ENCODE data around the gene CCDC134.
"Not testable (repeated sequence)": the region's sequence is repeated elsewhere in the genome, so short reads cannot be mapped to it uniquely, and the experiment has no call there.

The CCDC134 gene

GRCh38 chr22:41842996-41843970 is 42.8 kb downstream of the CCDC134 start:
- DNase-seq (ENCODE audit: low read depth in 2 of 2): no peak

GRCh38 chr22:41844036-41844435 is 43.6 kb downstream of the CCDC134 start:
- no peak for DNase-seq (ENCODE audit: low read depth in 2 of 2)

- no peak for DNase-seq (ENCODE audit: low read depth in 2 of 2)
Observed at GRCh38 chr22:41844513-41844912, 44.0 kb downstream of the CCDC134 start.

- no peak for DNase-seq (ENCODE audit: low read depth in 2 of 2)
Observed at GRCh38 chr22:41845380-41846267, 45.1 kb downstream of the CCDC134 start.

GRCh38 chr22:41846268-41846987 is 45.9 kb downstream of the CCDC134 start:
- no peak for DNase-seq (ENCODE audit: low read depth in 2 of 2)

- no peak for DNase-seq (ENCODE audit: low read depth in 2 of 2)
Observed at GRCh38 chr22:41847300-41847699, 46.8 kb downstream of the CCDC134 start.

GRCh38 chr22:41848468-41848867 is 48.0 kb downstream of the CCDC134 start:
- DNase-seq (ENCODE audit: low read depth in 2 of 2): no peak

GRCh38 chr22:41856469-41856868 is 56.0 kb downstream of the CCDC134 start:
- no peak for DNase-seq (ENCODE audit: low read depth in 2 of 2)

GRCh38 chr22:41857155-41857859 is 56.8 kb downstream of the CCDC134 start:
- peak; percentile 69 to 72 for DNase-seq (ENCODE audit: low read depth in 2 of 2)

GRCh38 chr22:41857860-41858199 is 57.4 kb downstream of the CCDC134 start:
- no peak for DNase-seq (ENCODE audit: low read depth in 2 of 2)

GRCh38 chr22:41862160-41862529 is 61.7 kb downstream of the CCDC134 start:
- no peak for DNase-seq (ENCODE audit: low read depth in 2 of 2)

- DNase-seq (ENCODE audit: low read depth in 2 of 2): peak; percentile 43 to 45
Observed at GRCh38 chr22:41862530-41863266, 62.2 kb downstream of the CCDC134 start.

- DNase-seq (ENCODE audit: low read depth in 2 of 2): no peak
Observed at GRCh38 chr22:41863472-41863871, 63.0 kb downstream of the CCDC134 start.

GRCh38 chr22:41868556-41868955 is 68.1 kb downstream of the CCDC134 start:
- no peak for DNase-seq (ENCODE audit: low read depth in 2 of 2)

- DNase-seq (ENCODE audit: low read depth in 2 of 2): not testable (repeated sequence)
Observed at GRCh38 chr22:41870081-41870480, 69.6 kb downstream of the CCDC134 start.

GRCh38 chr22:41870786-41871185 is 70.3 kb downstream of the CCDC134 start:
- no peak for DNase-seq (ENCODE audit: low read depth in 2 of 2)

- DNase-seq (ENCODE audit: low read depth in 2 of 2): peak in 1 of 2 donors; percentile 28
Observed at GRCh38 chr22:41873391-41873790, 72.9 kb downstream of the CCDC134 start.

- no peak for DNase-seq (ENCODE audit: low read depth in 2 of 2)
Observed at GRCh38 chr22:41874090-41874489, 73.6 kb downstream of the CCDC134 start.

- no peak for DNase-seq (ENCODE audit: low read depth in 2 of 2)
Observed at GRCh38 chr22:41875531-41876270, 75.2 kb downstream of the CCDC134 start.
